ENCODE measurements around the gene NTNG1. TPM values are rescaled to one million over a fixed set of nuclear protein-coding genes. Genes with fewer than 3 reads are reported as not detected.

NTNG1 gene
- total and polyA plus RNA-seq, 9 donors, result 0.28 to 9.1 (median 0.97) TPM

DNA sequence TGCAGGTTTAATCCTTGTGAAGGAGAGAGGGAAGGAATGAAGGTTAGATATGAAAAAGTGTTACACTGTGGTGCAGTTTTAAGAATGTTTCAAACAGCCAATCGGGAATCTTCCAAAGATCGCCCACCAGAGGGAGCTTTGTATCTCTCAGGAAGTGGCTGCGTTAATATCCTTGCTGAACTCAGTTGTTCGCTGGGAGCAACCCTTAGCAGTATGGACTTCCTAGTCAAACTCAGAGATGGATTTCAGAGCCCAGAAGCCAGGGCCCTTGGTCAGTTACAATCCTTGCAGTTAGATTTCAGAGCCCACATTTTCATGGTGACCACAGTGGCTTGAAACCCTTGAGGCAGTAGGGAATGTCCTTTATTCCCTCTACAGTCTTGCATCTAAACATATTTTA, 136.2 kb downstream of the NTNG1 start:
- no peaks in the 10 kb centered on the region for H3K4me1 ChIP-seq (ENCODE audit: insufficient read depth)
- intact Hi-C loops (cut with DNase I), result no loop called here

DNA sequence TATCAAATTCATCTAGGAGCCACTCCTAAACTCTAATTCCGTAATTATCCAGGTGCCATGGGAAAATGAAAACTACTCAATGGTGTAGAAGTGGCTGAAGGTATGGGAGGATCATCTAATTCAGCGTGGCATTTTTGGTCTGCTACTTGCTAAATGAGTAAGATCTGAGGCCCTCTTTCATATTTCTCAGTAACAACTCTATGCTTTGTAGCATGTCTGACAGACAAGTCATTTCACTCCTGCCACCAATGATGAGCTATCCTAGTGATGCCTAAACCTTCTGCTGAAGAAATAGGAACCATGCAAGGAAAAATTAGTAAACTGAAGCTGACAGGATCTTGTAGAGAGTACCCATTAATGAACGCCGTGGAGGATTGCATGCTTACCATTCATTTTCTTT, 145.3 kb downstream of the NTNG1 start:
- TF ChIP-seq EP300 (IDR thresholded peaks at IDR 0.05), result no peak
- 87 to 90% (median 88%) methylated on average over 4 of the region's 4 CpGs for WGBS, 3 donors
- intact Hi-C loops (cut with DNase I), result no loop called here
- Histone ChIP-seq H3K9me3 (no peaks in the 10 kb centered on the region), H3K27me3 (no peaks in the 10 kb centered on the region), H3K36me3 (no peaks in the 10 kb centered on the region), H3K27ac (no peak overlapping the region), H3K4me1 (ENCODE audit: insufficient read depth) (no peaks in the 10 kb centered on the region), H3K4me3 (no peak overlapping the region)
- DNase-seq, result no peak

More for the DNA sequence above, 136.2 kb downstream of the NTNG1 start:
- TF ChIP-seq, protein P1, sequence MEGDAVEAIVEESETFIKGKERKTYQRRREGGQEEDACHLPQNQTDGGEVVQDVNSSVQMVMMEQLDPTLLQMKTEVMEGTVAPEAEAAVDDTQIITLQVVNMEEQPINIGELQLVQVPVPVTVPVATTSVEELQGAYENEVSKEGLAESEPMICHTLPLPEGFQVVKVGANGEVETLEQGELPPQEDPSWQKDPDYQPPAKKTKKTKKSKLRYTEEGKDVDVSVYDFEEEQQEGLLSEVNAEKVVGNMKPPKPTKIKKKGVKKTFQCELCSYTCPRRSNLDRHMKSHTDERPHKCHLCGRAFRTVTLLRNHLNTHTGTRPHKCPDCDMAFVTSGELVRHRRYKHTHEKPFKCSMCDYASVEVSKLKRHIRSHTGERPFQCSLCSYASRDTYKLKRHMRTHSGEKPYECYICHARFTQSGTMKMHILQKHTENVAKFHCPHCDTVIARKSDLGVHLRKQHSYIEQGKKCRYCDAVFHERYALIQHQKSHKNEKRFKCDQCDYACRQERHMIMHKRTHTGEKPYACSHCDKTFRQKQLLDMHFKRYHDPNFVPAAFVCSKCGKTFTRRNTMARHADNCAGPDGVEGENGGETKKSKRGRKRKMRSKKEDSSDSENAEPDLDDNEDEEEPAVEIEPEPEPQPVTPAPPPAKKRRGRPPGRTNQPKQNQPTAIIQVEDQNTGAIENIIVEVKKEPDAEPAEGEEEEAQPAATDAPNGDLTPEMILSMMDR (IDR thresholded peaks at IDR 0.05), result no peak
- TF ChIP-seq POLR2A (IDR thresholded peaks at IDR 0.05) (no peak), EP300 (IDR thresholded peaks at IDR 0.05) (no peak)
- no peak overlapping the region for H3K27ac ChIP-seq
- 21 to 23% (median 21%) methylated on average over 4 of the region's 4 CpGs for WGBS, 3 donors
- H3K9me3 ChIP-seq, result no peaks in the 10 kb centered on the region
- no peaks in the 10 kb centered on the region for H3K27me3 ChIP-seq
- DNase-seq, result no peak
- no peak overlapping the region for H3K4me3 ChIP-seq
- H3K36me3 ChIP-seq, result no peaks in the 10 kb centered on the region

DNA sequence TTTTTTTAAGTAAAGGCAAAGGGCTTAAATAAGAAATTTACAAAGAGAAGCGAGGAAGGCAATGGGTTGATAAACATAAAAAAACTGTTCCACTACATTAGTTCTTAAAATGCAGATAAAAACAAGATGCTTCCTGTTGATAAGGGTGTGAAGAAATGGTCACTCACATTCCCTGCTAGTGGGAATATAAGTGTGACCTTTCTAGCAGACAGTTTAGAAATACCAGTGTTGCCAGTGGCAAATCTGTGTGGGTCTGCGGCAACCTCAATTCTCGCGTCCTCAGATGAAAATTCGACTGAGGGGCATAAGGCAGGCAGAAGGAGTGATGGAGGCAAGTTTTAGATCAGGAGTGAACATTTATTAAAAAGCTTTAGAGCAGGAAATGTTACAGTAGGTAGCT, 151.1 kb downstream of the NTNG1 start:
- no peak overlapping the region for H3K27ac ChIP-seq
- no peaks in the 10 kb centered on the region for H3K36me3 ChIP-seq
- intact Hi-C loops (cut with DNase I), result no loop called here
- H3K27me3 ChIP-seq, result no peaks in the 10 kb centered on the region
- 82 to 89% (median 88%) methylated on average over 5 of the region's 5 CpGs for WGBS, 3 donors
- no peak overlapping the region for H3K4me3 ChIP-seq
- no peaks in the 10 kb centered on the region for H3K9me3 ChIP-seq
- no peaks in the 10 kb centered on the region for H3K4me1 ChIP-seq (ENCODE audit: insufficient read depth)
- no peak for DNase-seq
- TF ChIP-seq POLR2A (IDR thresholded peaks at IDR 0.05) (no peak), EP300 (IDR thresholded peaks at IDR 0.05) (no peak)
- TF ChIP-seq, protein P1 (IDR thresholded peaks at IDR 0.05), result no peak

DNA sequence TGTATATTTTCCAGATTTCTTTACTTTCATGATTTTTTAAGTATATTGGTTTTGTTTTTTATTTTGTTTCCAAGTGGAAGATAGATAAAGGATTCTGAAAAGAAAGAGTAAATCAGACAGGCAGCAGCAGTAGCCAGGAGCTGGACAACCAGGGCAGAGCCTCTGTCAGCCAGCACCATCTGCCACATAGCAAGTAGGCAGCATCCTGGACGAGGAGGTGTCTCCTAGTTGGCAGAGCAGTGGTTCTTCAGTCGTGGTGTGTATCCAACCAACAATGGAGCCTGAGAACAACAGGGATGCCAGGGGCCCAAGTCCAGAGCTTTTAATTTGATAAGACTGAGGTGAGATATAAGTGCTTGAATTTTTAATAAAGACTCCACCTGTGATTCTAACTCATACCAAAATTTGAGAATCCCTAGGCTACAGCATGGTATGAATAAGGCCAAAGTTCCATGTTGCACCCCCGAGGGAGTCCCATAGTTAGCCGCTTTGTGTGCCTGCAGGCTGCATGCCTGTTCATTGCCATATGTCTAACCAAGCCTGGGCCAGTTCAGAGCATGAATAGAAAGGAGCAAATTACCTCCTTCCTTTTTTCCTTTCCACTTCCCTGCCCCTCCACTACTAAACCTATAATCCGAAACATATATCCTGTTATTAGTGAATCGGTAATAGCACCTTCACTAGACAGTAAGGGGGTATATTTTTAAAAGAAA, 153.2 kb downstream of the NTNG1 start:
- no peak for TF ChIP-seq EP300 (IDR thresholded peaks at IDR 0.05)
- TF ChIP-seq POLR2A (IDR thresholded peaks at IDR 0.05), result no peak
- TF ChIP-seq, protein P1 (IDR thresholded peaks at IDR 0.05), result no peak
- no peak for DNase-seq
- H3K27me3 ChIP-seq, result no peaks in the 10 kb centered on the region
- H3K4me1 ChIP-seq (ENCODE audit: insufficient read depth), result no peaks in the 10 kb centered on the region
- H3K36me3 ChIP-seq, result no peaks in the 10 kb centered on the region
- WGBS, 3 donors, result 67 to 79% (median 68%) methylated on average over 6 of the region's 6 CpGs
- intact Hi-C loops (cut with DNase I), result no loop called here
- H3K9me3 ChIP-seq, result no peaks in the 10 kb centered on the region
- H3K27ac ChIP-seq, result no peak overlapping the region
- no peak overlapping the region for H3K4me3 ChIP-seq

DNA sequence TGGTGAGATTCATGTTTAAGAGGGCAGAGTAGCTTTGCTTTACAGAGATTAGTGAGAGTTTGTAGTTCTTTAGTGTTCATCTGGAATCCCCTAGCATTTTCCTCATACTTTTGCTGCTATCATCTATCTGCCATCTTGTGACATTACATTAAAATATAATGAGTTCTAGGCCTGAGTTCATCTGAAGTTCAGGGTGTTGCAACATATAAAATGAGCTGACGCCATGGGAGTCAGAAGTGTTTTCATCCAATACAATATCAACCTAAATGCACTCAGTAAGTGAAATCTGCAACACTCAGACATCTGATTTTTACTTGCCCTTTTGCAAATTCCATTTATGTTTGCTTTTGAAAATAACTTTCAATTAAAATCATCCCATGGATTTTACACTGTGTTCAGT, 153.8 kb downstream of the NTNG1 start:
- intact Hi-C loops (cut with DNase I), result no loop called here
- Histone ChIP-seq H3K9me3 (no peaks in the 10 kb centered on the region), H3K36me3 (no peaks in the 10 kb centered on the region), H3K27me3 (no peaks in the 10 kb centered on the region), H3K27ac (no peak overlapping the region), H3K4me3 (no peak overlapping the region), H3K4me1 (ENCODE audit: insufficient read depth) (no peaks in the 10 kb centered on the region)
- TF ChIP-seq EP300 (IDR thresholded peaks at IDR 0.05) (no peak), POLR2A (IDR thresholded peaks at IDR 0.05) (no peak)
- TF ChIP-seq, protein P1 (IDR thresholded peaks at IDR 0.05), result no peak
- DNase-seq, result no peak
- WGBS, 3 donors, result 57 to 67% (median 57%) methylated on average over 1 of the region's 1 CpG

Measured in ovary (tissue), 9 donors.